Activated CD8-positive, alpha-beta memory T cell treated with anti-CD3 and anti-CD28 coated beads for 4 hours (primary cell): ENCODE data around the gene CARD6.
A peak's percentile ranks its signal among the peaks of the same experiment; 100 is the strongest.
"Not testable (repeated sequence)": the region's sequence is repeated elsewhere in the genome, so short reads cannot be mapped to it uniquely, and the experiment has no call there.

ENCODE experiments used
- DNase-seq, 2 donors: peaks; one replicate each; pipeline ENCODE4 v3.0.0-alpha.2; 2020; ENCODE audit warnings: low read depth in 2 of 2

CARD6 gene, protein sequence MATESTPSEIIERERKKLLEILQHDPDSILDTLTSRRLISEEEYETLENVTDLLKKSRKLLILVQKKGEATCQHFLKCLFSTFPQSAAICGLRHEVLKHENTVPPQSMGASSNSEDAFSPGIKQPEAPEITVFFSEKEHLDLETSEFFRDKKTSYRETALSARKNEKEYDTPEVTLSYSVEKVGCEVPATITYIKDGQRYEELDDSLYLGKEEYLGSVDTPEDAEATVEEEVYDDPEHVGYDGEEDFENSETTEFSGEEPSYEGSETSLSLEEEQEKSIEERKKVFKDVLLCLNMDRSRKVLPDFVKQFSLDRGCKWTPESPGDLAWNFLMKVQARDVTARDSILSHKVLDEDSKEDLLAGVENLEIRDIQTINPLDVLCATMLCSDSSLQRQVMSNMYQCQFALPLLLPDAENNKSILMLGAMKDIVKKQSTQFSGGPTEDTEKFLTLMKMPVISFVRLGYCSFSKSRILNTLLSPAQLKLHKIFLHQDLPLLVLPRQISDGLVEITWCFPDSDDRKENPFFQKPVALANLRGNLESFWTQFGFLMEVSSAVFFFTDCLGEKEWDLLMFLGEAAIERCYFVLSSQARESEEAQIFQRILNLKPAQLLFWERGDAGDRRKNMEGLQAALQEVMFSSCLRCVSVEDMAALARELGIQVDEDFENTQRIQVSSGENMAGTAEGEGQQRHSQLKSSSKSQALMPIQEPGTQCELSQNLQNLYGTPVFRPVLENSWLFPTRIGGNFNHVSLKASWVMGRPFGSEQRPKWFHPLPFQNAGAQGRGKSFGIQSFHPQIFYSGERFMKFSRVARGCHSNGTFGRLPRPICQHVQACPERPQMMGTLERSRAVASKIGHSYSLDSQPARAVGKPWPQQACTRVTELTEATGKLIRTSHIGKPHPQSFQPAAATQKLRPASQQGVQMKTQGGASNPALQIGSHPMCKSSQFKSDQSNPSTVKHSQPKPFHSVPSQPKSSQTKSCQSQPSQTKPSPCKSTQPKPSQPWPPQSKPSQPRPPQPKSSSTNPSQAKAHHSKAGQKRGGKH

DNA sequence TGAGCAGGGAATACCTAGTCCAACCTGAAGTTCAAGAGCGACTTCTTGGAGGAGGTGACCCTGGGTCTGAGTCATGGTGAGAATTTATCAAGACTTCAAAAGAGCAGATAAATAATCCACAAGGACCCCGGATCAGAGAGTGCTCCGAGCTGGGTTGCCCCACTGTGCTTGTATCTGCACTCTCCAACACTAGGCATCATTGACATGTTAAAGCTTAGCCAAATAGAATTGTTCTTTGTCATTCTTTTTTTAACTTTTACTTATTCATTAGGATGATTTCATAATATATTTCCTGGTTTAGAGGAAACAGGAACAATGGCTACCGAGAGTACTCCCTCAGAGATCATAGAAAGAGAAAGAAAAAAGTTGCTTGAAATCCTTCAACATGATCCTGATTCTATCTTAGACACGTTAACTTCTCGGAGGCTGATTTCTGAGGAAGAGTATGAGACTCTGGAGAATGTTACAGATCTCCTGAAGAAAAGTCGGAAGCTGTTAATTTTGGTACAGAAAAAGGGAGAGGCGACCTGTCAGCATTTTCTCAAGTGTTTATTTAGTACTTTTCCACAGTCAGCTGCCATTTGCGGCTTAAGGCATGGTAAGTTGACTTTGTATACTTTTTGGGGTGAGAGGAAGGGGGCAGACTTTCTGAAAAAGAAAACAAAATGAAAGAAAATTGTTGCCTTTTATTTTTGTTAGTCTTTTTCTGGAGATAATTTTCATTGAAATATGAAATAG is at the start of gene CARD6:
CARD6 (plus strand) TSS at position 300 of the 738 bp plus-strand sequence; CDS start at position 316, 16 bp downstream.
- DNase-seq, result no peak

DNA sequence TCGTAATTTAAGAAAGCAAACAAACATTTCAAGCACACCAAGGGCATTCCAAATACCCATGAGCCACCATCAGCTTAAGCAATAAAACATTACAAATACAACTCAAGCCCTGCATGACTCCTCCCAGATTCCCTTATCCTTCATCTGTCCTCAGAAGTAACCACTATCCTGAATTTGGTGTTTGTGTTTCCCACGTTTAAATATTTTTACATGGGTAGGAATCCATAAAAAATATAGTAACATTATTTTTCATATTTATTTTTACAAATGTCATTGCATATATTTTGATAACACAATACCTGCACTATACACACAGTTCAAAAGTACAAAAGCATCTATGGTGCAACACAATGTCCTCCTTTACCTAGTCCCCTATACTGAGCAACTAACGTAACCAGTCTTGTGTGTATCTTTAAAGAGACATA is 49.4 kb upstream of the CARD6 start:
- no peak for DNase-seq

DNA sequence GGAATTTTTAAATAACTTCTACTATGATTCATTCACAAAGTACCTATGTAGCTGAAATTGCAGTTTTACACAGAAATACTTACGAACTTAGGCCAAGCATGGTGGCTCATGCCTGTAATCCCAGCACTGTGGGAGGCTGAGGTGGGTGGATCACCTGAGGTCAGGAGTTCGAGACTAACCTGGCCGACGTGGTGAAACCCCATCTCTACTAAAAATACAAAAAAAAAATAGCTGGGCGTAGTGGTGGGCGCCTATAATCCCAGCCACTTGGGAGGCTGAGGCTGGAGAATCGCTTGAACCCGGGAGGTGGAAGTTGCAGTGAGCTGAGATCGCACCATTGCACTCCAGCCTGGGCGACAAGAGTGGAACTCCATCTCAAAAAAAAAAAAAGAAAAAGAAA is 48.5 kb upstream of the CARD6 start:
- DNase-seq, result not testable (repeated sequence)

DNA sequence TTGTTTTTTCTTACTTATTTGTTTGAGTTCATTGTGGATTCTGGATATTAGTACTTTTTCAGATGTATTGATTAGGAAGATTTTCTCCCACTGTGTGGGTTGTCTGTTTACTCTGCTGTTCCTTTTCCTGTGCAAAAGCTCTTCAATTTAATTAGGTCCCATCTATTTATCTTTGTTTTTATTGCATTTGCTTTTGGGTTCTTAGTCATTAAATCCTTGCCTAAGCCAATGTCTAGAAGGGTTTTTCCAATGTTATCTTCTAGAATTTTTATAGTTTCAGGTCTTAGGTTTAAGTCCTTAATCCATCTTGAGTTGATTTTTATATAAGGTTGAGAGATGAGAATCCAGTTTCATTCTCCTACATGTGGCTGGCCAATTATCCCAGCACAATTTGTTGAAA is 46.8 kb upstream of the CARD6 start:
- not testable (repeated sequence) for DNase-seq

DNA sequence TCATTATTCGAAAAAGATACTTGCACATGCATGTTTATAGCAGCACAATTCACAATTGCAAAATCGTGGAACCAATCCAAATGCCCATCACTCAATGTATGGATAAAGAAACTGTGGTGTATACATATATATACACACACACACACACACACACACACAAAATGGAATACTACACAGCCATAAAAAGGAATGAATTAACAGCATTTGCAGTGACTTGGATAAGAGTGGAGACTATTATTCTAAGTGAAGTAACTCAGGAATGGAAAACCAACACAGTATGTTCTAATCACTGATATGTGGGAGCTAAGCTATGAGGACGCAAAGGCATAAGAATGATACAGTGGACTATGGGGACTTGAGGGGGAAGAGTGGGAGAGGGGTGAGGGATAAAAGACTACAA is 46.3 kb upstream of the CARD6 start:
- not testable (repeated sequence) for DNase-seq

DNA sequence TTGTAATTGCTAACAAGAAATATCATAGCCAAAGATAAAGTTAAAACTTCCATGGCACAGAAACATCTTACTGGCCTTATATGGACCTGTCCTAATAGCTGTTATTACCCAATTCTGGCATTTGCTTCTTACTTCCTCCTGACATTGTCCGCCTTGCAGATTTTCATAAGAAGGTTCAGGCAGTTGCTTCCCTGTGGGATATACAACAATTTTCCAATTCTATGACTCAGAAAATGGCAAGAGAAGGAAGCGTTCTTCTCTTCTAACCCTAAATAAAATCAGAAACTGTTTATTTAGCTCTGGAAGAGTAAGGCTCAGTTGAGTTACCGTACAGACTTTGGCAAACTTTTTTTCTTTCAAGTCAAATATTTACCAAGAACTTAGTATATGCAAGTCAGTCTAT is 44.7 kb upstream of the CARD6 start:
- no peak for DNase-seq

DNA sequence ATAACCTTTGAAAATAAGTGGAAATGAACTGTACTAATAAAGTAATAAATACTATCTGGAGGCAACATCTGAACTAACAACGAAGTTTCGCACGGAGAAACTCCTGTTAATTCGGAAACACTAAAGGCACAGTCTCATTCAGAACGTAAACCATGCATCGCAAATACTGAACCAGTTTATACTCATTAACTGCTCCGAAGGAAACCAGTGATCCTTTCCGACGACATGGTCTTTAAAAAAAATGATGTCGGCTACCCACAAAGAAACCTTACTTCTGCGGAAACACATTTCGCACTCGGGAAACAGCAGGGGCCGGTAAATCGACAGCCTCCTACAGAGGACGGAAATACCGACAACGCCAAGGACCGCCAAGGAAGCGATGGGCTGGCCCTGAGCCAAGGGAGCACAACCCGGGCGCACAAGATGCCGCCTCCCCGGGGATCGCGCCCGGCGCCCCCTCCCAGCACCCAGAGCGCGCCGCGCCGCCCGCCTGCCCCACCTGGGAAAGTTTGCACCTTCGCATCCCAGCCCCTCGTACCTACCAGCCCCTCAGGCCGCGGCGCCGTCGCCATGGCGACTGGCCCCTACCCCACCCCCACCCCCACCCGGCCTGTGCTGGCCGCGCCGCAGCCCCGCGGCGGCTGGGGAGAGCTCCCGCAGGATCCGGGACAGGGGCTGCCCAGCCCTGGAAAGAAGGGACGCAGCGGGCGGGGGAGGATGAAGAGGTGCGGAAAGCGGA is 43.7 kb upstream of the CARD6 start:
- DNase-seq, result peak; percentile 50 to 59

DNA sequence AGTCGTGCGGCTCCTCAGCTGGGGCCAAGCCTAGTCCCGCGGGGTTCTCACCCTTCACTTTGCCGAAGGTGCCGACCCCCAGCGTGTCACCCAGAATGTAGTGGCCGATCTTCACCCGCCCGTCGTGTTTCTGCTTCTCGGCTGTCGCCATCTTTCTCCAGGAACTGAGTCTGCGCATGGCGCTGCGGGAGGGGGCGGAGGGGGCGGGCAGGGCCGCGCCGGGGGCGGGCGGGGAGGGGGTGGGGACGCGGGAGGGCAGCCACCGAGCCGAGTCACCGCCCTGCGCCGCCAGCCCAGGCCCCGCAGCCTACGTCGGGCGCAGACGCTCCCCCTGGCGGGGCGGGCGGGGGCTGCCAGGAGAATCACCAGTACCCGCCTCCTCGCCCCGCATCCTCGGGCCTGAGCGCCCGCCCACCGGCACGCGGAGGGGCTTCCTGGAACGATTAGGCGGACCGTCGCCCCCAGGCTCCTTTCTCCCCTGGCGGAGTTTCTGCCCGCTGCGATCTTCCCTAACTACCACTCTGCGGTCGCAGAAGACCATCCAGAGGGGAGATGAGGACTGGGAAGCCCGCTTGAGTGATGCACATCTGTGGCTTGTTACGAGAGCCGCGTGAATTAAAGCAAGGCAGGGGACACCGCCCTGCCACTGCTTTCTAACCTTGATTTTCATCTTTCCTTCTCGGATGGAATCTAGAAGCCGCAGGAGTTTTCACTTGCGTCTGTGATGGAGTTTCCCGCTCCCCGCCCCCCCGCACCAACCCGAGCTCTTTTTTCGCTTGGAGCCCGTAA is 43.0 kb upstream of the CARD6 start, which contains the start of gene PRKAA1:
PRKAA1 (minus strand) TSS at position 363 of the 789 bp plus-strand sequence; CDS start at position 178, 185 bp downstream.
- peak; percentile 77 to 84 for DNase-seq

DNA sequence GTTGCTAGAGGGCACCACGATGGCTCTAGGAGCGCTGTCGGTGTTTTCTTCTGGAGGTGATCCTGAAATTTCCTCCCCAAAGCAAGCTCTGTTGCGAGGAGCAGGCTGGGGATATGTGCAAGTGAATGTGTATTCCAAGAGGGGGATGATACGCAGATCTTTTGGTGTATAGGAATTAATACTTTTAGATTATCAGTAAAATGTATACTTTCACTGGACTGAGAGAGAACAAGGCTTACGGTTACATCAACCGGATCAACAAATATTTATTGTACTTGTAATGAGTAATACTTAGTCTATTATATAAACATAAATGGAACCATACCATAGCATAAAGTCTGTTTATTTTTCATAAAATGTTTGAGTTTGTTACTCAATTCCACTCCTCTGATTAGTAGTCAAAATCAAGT is 42.4 kb upstream of the CARD6 start:
- DNase-seq, result no peak

DNA sequence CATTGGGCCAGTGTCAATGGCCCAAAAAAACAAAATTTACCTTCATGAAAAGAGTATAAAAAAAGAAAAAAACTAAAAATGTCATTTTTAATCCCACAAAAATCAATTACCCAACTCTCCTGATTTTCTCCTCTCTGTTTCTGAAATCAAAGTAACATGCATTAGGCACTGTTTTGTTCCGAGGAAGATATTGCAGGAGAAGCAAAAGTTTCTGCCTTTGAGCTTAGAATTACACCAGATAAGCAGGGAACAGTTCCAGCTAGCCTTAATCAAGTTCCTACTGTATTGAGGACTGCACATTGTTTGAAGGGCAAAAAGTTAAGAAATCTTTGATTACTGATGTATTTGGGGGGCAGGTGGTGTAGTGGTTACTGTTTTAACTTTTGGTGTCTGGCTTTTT is 41.9 kb upstream of the CARD6 start:
- DNase-seq, result no peak

DNA sequence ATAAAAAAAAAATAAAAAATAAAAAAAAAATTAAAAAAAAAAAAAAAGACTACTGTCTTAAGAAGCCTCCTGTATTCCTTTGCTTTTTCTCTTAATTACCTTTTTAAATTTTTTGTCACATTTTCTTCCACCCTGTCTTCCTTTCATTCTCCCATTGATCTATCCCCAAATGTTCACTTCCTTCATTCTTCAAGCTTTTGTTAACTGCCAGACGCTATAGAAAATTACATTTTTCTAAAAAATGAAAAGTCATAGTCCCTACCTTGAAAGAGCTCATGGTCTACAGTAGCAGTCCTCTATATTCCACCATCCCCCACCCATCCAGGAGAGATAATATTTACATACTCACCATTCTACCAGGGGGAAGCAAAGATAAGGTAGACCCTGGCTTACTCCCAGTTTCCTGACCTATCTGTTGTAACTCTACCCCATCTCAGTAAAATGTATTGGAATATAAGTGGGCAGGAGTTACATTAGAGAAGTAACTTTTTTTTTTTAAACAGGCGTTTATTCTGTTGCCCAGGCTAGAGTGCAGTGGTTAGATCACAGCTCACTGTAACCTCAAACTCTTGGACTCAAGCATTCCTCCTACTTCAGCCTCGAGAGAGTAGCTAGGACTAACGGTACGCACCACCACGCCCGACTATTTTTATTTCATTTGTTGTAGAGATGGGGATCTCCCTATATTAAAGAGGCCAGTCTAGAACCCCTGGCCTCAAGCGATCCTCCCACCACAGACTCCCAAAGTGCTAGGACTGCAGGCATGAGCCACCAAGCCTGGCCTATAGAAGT is 39.2 kb upstream of the CARD6 start:
- no peak for DNase-seq

DNA sequence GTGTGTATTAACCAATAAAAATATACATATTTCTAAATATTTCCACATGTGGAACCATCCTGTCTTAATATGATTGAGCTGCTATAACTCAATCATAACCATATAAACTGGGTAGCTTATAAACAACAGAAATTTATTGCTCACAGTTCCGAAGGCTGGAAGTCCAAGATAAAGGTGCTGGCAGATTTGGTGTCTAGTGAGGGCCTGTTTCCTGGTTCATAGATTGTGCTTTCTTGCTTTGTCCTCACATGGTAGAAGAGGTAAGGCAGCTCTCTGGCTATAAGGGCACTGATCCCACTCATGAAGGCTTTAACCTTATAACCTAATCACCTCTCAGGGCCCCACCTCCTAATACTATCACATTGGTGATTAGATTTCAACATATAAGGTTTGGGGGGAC is 29.0 kb upstream of the CARD6 start:
- no peak for DNase-seq

DNA sequence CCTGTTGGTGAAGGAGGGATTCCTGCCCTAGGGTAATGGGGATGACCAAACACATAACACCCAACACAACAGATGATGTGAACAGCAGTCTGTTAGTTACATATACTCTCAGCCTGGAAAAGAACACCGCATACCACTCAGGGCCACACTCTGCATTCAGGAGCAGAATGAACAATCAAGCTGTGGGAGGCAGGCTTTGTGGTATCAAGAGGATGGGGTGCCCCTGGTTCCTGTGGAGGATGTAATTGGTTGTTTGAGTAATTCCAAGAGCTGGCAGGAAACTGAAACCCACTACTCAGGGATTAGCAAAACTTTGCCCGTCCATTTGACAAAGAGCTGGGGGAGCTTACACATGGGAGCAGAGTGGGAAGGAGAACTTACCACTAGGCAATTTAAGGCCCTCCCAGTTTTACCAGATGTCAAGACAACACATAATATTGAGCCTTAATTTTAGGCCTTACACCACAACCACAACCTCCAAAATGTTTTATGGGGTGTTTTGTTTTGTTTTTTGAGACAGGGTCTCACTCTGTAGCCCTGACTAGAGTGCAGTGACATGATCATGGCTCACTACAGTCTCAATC is 27.4 kb upstream of the CARD6 start:
- DNase-seq, result no peak

DNA sequence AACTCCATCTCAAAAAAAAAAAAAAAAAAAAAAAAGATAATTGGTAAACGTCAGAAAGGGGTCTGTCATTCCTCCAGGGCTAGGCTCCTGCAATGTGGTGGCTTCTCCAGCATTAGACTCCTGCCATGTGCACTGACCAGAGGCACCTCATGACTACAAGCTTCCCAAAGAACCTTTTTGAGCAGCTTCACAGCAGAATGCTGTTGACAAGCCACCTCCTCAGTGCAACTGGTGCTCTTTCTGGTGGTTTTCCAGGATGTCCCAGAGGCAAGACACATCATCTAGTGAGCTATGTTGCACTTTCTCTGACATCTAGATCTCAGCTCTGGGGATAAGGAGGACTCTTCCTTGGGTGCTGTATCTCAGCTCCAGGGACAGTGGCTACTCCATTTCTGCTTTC is 17.7 kb upstream of the CARD6 start:
- no peak for DNase-seq

DNA sequence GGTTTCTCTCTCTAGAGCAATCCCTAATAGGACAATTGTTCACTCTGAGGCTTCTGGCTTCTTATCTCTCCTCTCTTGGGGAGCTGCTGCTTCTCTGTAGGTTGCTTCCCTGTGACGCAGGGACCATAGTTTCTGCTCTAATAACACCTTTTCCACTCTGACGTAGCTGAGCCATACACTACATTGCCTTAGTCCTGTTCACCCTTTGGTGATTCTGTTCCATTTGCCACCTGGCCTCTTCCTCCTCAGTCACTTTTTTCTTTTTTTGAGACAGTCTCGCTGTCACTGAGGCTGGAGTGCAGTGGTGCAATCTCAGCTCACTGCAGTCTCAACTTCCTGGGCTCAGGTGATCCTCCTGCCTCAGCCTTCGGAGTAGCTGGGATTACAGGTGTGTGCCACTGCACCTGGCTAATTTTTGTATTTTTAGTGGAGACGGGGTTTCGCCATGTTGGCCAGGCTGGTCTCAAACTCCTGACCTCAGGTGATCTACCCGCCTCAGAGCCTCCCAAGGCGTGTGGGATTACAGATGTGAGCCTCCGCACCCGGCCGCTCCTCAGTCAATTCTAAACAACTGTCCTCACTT is 15.6 kb upstream of the CARD6 start:
- DNase-seq, result not testable (repeated sequence)

DNA sequence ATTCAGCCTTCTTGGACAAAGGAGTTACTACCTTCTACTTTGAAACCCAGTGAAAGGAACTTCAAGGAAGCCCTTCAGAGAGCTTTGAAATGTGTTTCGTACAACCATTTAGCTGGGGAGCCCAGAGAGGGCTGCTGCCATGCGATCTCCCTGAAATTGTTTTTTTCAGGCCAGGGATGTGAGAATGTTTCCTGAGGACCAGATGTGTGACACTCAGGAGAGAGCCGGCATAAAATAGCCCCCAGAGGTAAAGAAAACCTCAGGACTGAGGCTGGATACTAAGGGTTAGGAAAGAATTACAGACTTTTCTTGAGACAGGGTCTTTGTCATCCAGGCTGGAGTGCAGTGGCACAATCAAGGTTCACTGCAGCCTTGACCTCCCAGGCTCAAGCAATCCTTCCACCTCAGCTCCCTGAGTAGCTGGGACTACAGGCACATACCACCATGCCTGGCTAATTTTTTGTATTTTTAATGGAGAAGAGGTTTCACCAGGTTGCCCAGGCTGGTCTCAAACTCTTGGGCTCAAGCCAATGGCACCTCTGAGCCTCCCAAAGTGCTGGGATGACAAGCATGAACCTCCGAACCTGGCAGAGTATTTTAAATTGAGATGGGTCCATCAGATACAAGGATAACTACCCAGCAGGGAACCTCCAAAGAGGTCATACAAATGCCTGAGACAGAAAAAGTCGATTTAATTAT is 14.5 kb upstream of the CARD6 start:
- no peak for DNase-seq

DNA sequence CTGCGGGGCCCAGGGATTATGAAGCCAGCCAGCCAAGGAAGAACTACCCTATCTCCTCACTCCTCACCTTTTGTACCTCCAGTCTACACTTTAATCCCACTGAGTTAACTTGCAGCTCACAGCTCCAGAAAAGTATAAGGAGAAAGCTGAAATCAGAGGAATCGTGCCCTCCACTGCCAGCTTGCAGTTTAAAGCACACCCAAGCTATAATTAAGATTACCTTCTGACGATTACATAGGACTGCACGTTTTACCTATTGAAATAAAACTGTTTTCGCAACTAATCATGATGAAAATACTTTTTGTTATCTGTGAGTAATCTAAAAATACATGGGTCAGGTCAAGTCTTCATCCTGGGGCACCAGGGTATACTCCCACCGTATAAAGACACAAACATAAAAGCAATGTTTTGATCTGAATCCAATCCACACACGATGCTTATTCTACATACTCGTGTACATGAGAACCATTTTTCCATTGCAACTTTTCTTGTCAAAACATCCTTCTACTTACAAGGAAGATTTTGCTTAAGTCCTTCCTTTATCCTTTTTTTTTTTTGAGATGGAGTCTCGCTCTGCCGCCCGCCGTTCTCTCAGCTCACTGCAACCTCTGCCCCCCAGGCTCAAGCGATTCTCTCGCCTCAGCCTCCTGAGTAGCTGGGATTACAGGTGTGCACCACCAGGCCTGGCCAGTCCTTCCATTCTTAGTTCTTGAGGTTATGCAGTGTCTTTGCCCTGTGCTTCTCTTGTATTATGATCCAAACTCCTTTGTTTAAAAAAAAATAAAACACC is 13.8 kb upstream of the CARD6 start:
- DNase-seq, result no peak
